ENCODE data around the gene GAA. TPM values are rescaled to one million over a fixed set of nuclear protein-coding genes. Genes with fewer than 3 reads are reported as not detected.

Gene GAA
- total and polyA plus RNA-seq, 2 of the 8 experiments (the other 6 are each of a cell fraction or from before 2014, with no cell fraction given) = 14.8 to 30.0 TPM

GRCh38 chr17:80091376-80091775, 10.0 kb upstream of the GAA start:
- CTCF ChIA-PET (ENCODE audit: partially characterized antibody) = interaction anchor here (1.2 to 4.4 kb wide), 4 partner anchors 9 to 100 kb away, joined by 3 to 33 read pairs (median 4); partner anchors contain the start of gene GAA

More at GRCh38 chr17:80091376-80091775, 10.0 kb upstream of the GAA start:
- Histone ChIP-seq H2BK120ac (replicated peaks; ENCODE audit: low read depth, low read length) (no peak overlapping the region), H3K4me2 (ENCODE audit: insufficient read depth in 1 of 2, low read depth in 2 of 2, low read length in 2 of 2) (no peak overlapping the region), H2BK12ac (ENCODE audit: low read depth, low read length) (no peak overlapping the region), H3K36me3 (ENCODE audit: control insufficient read depth in 2 of 4, insufficient read depth in 4 of 4, low read length in 3 of 4) (no peaks in the 10 kb centered on the region), H4K8ac (ENCODE audit: extremely low read depth, insufficient read depth, low read length) (no peak overlapping the region), H3K4me1 (replicated peaks in 1 of 4; ENCODE audit: control insufficient read depth in 3 of 4, insufficient read depth in 4 of 4, low read length in 3 of 4) (no peaks in the 10 kb centered on the region; a peak in 1 of 7 replicates), H2BK15ac (ENCODE audit: low read length) (no peak overlapping the region), H3K56ac (replicated peaks; ENCODE audit: insufficient read length, low read depth, low read length) (no peak overlapping the region), H3K9ac (replicated peaks in 1 of 4; ENCODE audit: extremely low read depth in 1 of 4, low read depth in 3 of 4, low read length in 3 of 4) (no peak overlapping the region), H4K5ac (ENCODE audit: insufficient read length, low read depth, low read length) (no peak overlapping the region), H3K79me2 (ENCODE audit: control insufficient read depth in 1 of 2, insufficient read depth in 2 of 2, low read length in 2 of 2) (no peaks in the 10 kb centered on the region), H3K14ac (ENCODE audit: insufficient read length) (no peak overlapping the region), H2BK20ac (ENCODE audit: low read length) (no peak overlapping the region), H2AFZ (ENCODE audit: low read length) (no peak overlapping the region), H3K79me1 (ENCODE audit: low read depth, low read length) (no peaks in the 10 kb centered on the region), H2AK5ac (ENCODE audit: low read depth, low read length) (no peak overlapping the region), H3K4me3 (ENCODE audit: extremely low read depth in 1 of 4, insufficient read depth in 2 of 4, low read depth in 3 of 4, low read length in 4 of 4) (no peak overlapping the region), H3K23me2 (ENCODE audit: low read depth, low read length) (no peaks in the 10 kb centered on the region), H2BK5ac (ENCODE audit: low read depth, low read length) (no peak overlapping the region), H4K20me1 (replicated peaks in 1 of 2; ENCODE audit: control insufficient read depth in 1 of 2, insufficient read depth in 2 of 2, low read length in 2 of 2) (no peaks in the 10 kb centered on the region), H4K91ac (replicated peaks; ENCODE audit: insufficient read length, low read length) (no peak overlapping the region), H3K23ac (ENCODE audit: insufficient read length) (no peak overlapping the region), H3K18ac (ENCODE audit: extremely low read depth, low read length) (no peak overlapping the region), H3K27ac (ENCODE audit: low read depth, low read length) (no peak overlapping the region), H3K9me3 (ENCODE audit: insufficient read depth in 2 of 2, low read depth in 1 of 2, low read length in 1 of 2) (no peaks in the 10 kb centered on the region), H3K4ac (replicated peaks; ENCODE audit: insufficient read length, low read depth, low read length) (no peak overlapping the region), H3K27me3 (replicated peaks in 1 of 4; ENCODE audit: control insufficient read depth in 3 of 4, extremely low read depth in 1 of 4, insufficient read depth in 3 of 4, low read length in 3 of 4) (no peaks in the 10 kb centered on the region)
- 86% methylated on average over 3 of the region's 4 CpGs; no CpG with 5 or more reads in 1 of the 2 experiments for WGBS, 2 experiments (ENCODE audit: extremely low coverage in 1 of 2, insufficient coverage in 1 of 2, insufficient read length in 1 of 2, insufficient replicate concordance in 2 of 2, low coverage in 1 of 2, low lambda C conversion rate in 2 of 2, missing lambda C conversion rate in 1 of 2)
- TF ChIP-seq TAF7 (optimal IDR thresholded peaks at IDR 0.05; ENCODE audit: borderline replicate concordance, low read depth, low read length) = no peak
- TF ChIP-seq CHD2 (IDR thresholded peaks at IDR 0.05; ENCODE audit: low read length) = no peak
- no peak for TF ChIP-seq EGR1 (IDR thresholded peaks at IDR 0.05; ENCODE audit: borderline replicate concordance, low read depth, low read length)
- no peak for TF ChIP-seq TCF12 (IDR thresholded peaks at IDR 0.05; ENCODE audit: low read depth, low read length)
- TF ChIP-seq SP4 (IDR thresholded peaks at IDR 0.05; ENCODE audit: low read length) = no peak
- DNase-seq (ENCODE audit: low read depth in 1 of 2, low spot score in 2 of 2) = no peak
- FAIRE-seq = no peak
- POLR2A ChIA-PET (ENCODE audit: partially characterized antibody) = interaction anchor here (0.6 kb wide), 1 partner anchor 193 kb away, joined by 3 read pairs; no protein-coding TSS in a partner anchor
